Measurements from ENCODE around the gene CCRL2. TPM values are rescaled to one million over a fixed set of nuclear protein-coding genes. Genes with fewer than 3 reads are reported as not detected.

Gene CCRL2
- total RNA-seq, 1 experiment from 2014 or later, result not detected

GRCh38 chr3:46398186-46398955, 8.7 kb upstream of the CCRL2 start:
- peaks cover 9% of the 10 kb centered on the region; the same call in 1 of the 2 replicates for H3K27me3 Mint-ChIP-seq (ENCODE audit: low read depth)
- DNase-seq (ENCODE audit: low spot score) (no peak), ATAC-seq (no peak)
- H3K4me3 Mint-ChIP-seq, result no peak overlapping the region
- ChIA-PET CTCF (interaction anchor here (1.2 to 1.8 kb wide), 3 partner anchors 13 to 321 kb away, joined by 3 to 5 read pairs (median 3); partner anchors contain the start of gene CCR1), POLR2A (no interaction called here)
- no peak overlapping the region for H3K27ac Mint-ChIP-seq
- no peaks in the 10 kb centered on the region for H3K36me3 Mint-ChIP-seq
- H3K9me3 Mint-ChIP-seq, result peaks cover 11% of the 10 kb centered on the region
- TF ChIP-seq ZNF416 (CRISPR knock-in tag; IDR thresholded peaks at IDR 0.05), result no peak
- TF ChIP-seq RELA (CRISPR knock-in tag; IDR thresholded peaks at IDR 0.05; ENCODE audit: borderline replicate concordance), result no peak
- no peak for TF ChIP-seq OVOL2 (CRISPR knock-in tag; IDR thresholded peaks at IDR 0.05; ENCODE audit: borderline replicate concordance)
- no peak for TF ChIP-seq ZNF263 (CRISPR knock-in tag; IDR thresholded peaks at IDR 0.05; ENCODE audit: low read depth)
- TF ChIP-seq GRHL2 (CRISPR knock-in tag; IDR thresholded peaks at IDR 0.05; ENCODE audit: insufficient replicate concordance, severe bottlenecking), result no peak
- no peak for TF ChIP-seq GTF2I (CRISPR knock-in tag; conservative IDR thresholded peaks at IDR 0.05)
- TF ChIP-seq, protein P1, sequence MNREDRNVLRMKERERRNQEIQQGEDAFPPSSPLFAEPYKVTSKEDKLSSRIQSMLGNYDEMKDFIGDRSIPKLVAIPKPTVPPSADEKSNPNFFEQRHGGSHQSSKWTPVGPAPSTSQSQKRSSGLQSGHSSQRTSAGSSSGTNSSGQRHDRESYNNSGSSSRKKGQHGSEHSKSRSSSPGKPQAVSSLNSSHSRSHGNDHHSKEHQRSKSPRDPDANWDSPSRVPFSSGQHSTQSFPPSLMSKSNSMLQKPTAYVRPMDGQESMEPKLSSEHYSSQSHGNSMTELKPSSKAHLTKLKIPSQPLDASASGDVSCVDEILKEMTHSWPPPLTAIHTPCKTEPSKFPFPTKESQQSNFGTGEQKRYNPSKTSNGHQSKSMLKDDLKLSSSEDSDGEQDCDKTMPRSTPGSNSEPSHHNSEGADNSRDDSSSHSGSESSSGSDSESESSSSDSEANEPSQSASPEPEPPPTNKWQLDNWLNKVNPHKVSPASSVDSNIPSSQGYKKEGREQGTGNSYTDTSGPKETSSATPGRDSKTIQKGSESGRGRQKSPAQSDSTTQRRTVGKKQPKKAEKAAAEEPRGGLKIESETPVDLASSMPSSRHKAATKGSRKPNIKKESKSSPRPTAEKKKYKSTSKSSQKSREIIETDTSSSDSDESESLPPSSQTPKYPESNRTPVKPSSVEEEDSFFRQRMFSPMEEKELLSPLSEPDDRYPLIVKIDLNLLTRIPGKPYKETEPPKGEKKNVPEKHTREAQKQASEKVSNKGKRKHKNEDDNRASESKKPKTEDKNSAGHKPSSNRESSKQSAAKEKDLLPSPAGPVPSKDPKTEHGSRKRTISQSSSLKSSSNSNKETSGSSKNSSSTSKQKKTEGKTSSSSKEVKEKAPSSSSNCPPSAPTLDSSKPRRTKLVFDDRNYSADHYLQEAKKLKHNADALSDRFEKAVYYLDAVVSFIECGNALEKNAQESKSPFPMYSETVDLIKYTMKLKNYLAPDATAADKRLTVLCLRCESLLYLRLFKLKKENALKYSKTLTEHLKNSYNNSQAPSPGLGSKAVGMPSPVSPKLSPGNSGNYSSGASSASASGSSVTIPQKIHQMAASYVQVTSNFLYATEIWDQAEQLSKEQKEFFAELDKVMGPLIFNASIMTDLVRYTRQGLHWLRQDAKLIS (CRISPR knock-in tag; IDR thresholded peaks at IDR 0.05; ENCODE audit: borderline replicate concordance), result no peak
- TF ChIP-seq FOXK1 (CRISPR knock-in tag; IDR thresholded peaks at IDR 0.05), result no peak
- TF ChIP-seq CBFB (CRISPR knock-in tag; IDR thresholded peaks at IDR 0.05; ENCODE audit: low read depth), result no peak
- TF ChIP-seq ZNF671 (CRISPR knock-in tag; IDR thresholded peaks at IDR 0.05), result no peak
- TF ChIP-seq ATF2 (CRISPR knock-in tag; IDR thresholded peaks at IDR 0.05; ENCODE audit: borderline replicate concordance, low read depth), result no peak
- TF ChIP-seq E2F5 (CRISPR knock-in tag; IDR thresholded peaks at IDR 0.05), result no peak
- no peak for TF ChIP-seq JUN (CRISPR knock-in tag; IDR thresholded peaks at IDR 0.05)
- TF ChIP-seq FOXJ3 (CRISPR knock-in tag; IDR thresholded peaks at IDR 0.05; ENCODE audit: borderline replicate concordance), result no peak
- no peak for TF ChIP-seq NR1H2 (CRISPR knock-in tag; IDR thresholded peaks at IDR 0.05)
- TF ChIP-seq, protein P2, sequence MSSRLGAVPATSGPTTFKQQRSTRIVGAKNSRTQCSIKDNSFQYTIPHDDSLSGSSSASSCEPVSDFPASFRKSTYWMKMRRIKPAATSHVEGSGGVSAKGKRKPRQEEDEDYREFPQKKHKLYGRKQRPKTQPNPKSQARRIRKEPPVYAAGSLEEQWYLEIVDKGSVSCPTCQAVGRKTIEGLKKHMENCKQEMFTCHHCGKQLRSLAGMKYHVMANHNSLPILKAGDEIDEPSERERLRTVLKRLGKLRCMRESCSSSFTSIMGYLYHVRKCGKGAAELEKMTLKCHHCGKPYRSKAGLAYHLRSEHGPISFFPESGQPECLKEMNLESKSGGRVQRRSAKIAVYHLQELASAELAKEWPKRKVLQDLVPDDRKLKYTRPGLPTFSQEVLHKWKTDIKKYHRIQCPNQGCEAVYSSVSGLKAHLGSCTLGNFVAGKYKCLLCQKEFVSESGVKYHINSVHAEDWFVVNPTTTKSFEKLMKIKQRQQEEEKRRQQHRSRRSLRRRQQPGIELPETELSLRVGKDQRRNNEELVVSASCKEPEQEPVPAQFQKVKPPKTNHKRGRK (CRISPR knock-in tag; IDR thresholded peaks at IDR 0.05; ENCODE audit: borderline replicate concordance), result no peak
- TF ChIP-seq, protein P3, sequence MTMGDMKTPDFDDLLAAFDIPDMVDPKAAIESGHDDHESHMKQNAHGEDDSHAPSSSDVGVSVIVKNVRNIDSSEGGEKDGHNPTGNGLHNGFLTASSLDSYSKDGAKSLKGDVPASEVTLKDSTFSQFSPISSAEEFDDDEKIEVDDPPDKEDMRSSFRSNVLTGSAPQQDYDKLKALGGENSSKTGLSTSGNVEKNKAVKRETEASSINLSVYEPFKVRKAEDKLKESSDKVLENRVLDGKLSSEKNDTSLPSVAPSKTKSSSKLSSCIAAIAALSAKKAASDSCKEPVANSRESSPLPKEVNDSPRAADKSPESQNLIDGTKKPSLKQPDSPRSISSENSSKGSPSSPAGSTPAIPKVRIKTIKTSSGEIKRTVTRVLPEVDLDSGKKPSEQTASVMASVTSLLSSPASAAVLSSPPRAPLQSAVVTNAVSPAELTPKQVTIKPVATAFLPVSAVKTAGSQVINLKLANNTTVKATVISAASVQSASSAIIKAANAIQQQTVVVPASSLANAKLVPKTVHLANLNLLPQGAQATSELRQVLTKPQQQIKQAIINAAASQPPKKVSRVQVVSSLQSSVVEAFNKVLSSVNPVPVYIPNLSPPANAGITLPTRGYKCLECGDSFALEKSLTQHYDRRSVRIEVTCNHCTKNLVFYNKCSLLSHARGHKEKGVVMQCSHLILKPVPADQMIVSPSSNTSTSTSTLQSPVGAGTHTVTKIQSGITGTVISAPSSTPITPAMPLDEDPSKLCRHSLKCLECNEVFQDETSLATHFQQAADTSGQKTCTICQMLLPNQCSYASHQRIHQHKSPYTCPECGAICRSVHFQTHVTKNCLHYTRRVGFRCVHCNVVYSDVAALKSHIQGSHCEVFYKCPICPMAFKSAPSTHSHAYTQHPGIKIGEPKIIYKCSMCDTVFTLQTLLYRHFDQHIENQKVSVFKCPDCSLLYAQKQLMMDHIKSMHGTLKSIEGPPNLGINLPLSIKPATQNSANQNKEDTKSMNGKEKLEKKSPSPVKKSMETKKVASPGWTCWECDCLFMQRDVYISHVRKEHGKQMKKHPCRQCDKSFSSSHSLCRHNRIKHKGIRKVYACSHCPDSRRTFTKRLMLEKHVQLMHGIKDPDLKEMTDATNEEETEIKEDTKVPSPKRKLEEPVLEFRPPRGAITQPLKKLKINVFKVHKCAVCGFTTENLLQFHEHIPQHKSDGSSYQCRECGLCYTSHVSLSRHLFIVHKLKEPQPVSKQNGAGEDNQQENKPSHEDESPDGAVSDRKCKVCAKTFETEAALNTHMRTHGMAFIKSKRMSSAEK (CRISPR knock-in tag; IDR thresholded peaks at IDR 0.05; ENCODE audit: borderline replicate concordance), result no peak
- TF ChIP-seq SMAD3 (CRISPR knock-in tag; IDR thresholded peaks at IDR 0.05; ENCODE audit: borderline replicate concordance), result no peak
- TF ChIP-seq NFE2L1 (CRISPR knock-in tag; IDR thresholded peaks at IDR 0.05), result no peak
- TF ChIP-seq JAZF1 (CRISPR knock-in tag; IDR thresholded peaks at IDR 0.05), result no peak
- peaks cover 23% of the 10 kb centered on the region for H3K4me1 Mint-ChIP-seq

Measured in WTC11 (cell line).